Stimulated activated CD4-positive, alpha-beta T cell treated with anti-CD3 and anti-CD28 coated beads, Interleukin-1b, Interleukin-23, amount 100 ng/mL, for 48 hours (primary cell): ENCODE measurements around the gene NYAP1.

Experiments
- DNase-seq: peaks from one replicate; pipeline ENCODE4 v3.0.0-alpha.2; 2020

The NYAP1 gene

GRCh38 chr7:100464210-100464660 is 19.5 kb upstream of the NYAP1 start, which contains the start of gene SPACDR:
SPACDR (minus strand) TSS chr7:100464260; CDS start chr7:100464025, 235 bp downstream.
- no peak for DNase-seq

- DNase-seq = no peak
Measured at GRCh38 chr7:100464791-100465190, 18.9 kb upstream of the NYAP1 start.

GRCh38 chr7:100465299-100465698 is 18.4 kb upstream of the NYAP1 start:
- DNase-seq = no peak

- no peak for DNase-seq
Measured at GRCh38 chr7:100465702-100466311, 17.9 kb upstream of the NYAP1 start.

- DNase-seq = no peak
Measured at GRCh38 chr7:100466653-100467605, 16.8 kb upstream of the NYAP1 start.

GRCh38 chr7:100467638-100468373 is 15.9 kb upstream of the NYAP1 start:
- no peak for DNase-seq

- DNase-seq = peak; percentile 73
Measured at GRCh38 chr7:100469227-100470044, 14.3 kb upstream of the NYAP1 start.

- no peak for DNase-seq
Measured at GRCh38 chr7:100471021-100471420, 12.7 kb upstream of the NYAP1 start.

- no peak for DNase-seq
Measured at GRCh38 chr7:100472121-100472851, 11.4 kb upstream of the NYAP1 start.

GRCh38 chr7:100472854-100473499 is 10.8 kb upstream of the NYAP1 start:
- DNase-seq = no peak

- DNase-seq = no peak
Measured at GRCh38 chr7:100475549-100475948, 8.2 kb upstream of the NYAP1 start.

GRCh38 chr7:100476101-100476780 is 7.5 kb upstream of the NYAP1 start:
- no peak for DNase-seq

GRCh38 chr7:100476903-100477870 is 6.5 kb upstream of the NYAP1 start:
- DNase-seq = peak; percentile 50

- no peak for DNase-seq
Measured at GRCh38 chr7:100477871-100478267, 5.9 kb upstream of the NYAP1 start.

- peak; percentile 91 for DNase-seq
Measured at GRCh38 chr7:100478958-100479660, 4.6 kb upstream of the NYAP1 start, which contains the start of gene TSC22D4. TSC22D4 (minus strand) TSS chr7:100479214; CDS start chr7:100478038, 1,176 bp downstream.

- DNase-seq = no peak
Measured at GRCh38 chr7:100481466-100481865, 2.3 kb upstream of the NYAP1 start.

GRCh38 chr7:100482728-100483089 is 1.0 kb upstream of the NYAP1 start:
- DNase-seq = no peak

- peak; percentile 78 for DNase-seq
Measured at GRCh38 chr7:100483090-100483721, 521 bp upstream of the NYAP1 start.
